PC-3 (cell line): Measurements from ENCODE around the gene INPP5D. TPM values are rescaled to one million over a fixed set of nuclear protein-coding genes. Genes with fewer than 3 reads are reported as not detected.

Source experiments
- ATAC-seq: fragments of 200-7000 bp; cut with Tn5 transposase; 2 replicates; pipeline ENCODE4 v1.9.1; 2020; ENCODE audit warnings: mild to moderate bottlenecking, moderate library complexity
- BruUV-seq: library from RNA; stranded (reverse); fragments of 400-500 nt; replicated peaks from 2 replicates; lab custom pipeline; 2021; lab: Mats Ljungman, UMichigan
- CTCF ChIA-PET: fragments of 300-600 bp; sonication (Branson Sonifier 250); formaldehyde crosslinking; loops from one replicate; lab custom pipeline; 2022; ENCODE audit warnings: antibody characterized with exemption; lab: Charles Lee
- POLR2A ChIA-PET: fragments of 300-600 bp; sonication (Branson Sonifier 250); formaldehyde crosslinking; loops from one replicate; lab custom pipeline; 2022; ENCODE audit warnings: antibody characterized with exemption; ENCODE audit not compliant: unreplicated experiment; lab: Charles Lee
- DNase-seq: peaks from one replicate; pipeline ENCODE4 v3.0.0-alpha.2; 2015
- H2AFZ ChIP-seq: fragments of 300-600 bp; sonication (generic); 2 replicates; pipeline ENCODE4 v1.6.0; 2016; ENCODE audit warnings: antibody characterized with exemption, low read length
- H3F3A ChIP-seq: fragments of 300-600 bp; sonication (generic); one replicate; pipeline ENCODE4 v1.6.0; 2017; ENCODE audit warnings: antibody characterized with exemption, low read length, control low read depth, mild to moderate bottlenecking; ENCODE audit not compliant: unreplicated experiment
- H3K27ac ChIP-seq: fragments of 300-600 bp; sonication (generic); 2 replicates; pipeline ENCODE4 v1.5.1; 2016; ENCODE audit warnings: mild to moderate bottlenecking, low read length
- H3K27me3 ChIP-seq: fragments of 300-600 bp; sonication (generic); 2 replicates; pipeline ENCODE4 v1.6.1; 2016; ENCODE audit warnings: low read length, mixed read lengths
- H3K36me3 ChIP-seq: fragments of 300-600 bp; sonication (generic); 2 replicates; pipeline ENCODE4 v1.6.1; 2016; ENCODE audit warnings: low read depth, mixed run types, low read length, mixed read lengths
- H3K4me1 ChIP-seq: fragments of 300-600 bp; sonication (generic); 2 replicates; pipeline ENCODE4 v1.5.1; 2016; ENCODE audit warnings: low read length; ENCODE audit not compliant: insufficient read depth
- H3K4me2 ChIP-seq: fragments of 300-600 bp; sonication (generic); 2 replicates; pipeline ENCODE4 v1.6.0; 2016; ENCODE audit warnings: low read length
- H3K4me3 ChIP-seq: fragments of 300-600 bp; sonication (generic); 2 replicates; pipeline ENCODE4 v1.5.1; 2016; ENCODE audit warnings: mild to moderate bottlenecking, low read length, mixed read lengths
- H3K79me2 ChIP-seq: fragments of 300-600 bp; sonication (generic); 2 replicates; pipeline ENCODE4 v1.6.1; 2017; ENCODE audit warnings: low read length, mixed read lengths
- H3K9ac ChIP-seq: fragments of 300-600 bp; sonication (generic); 2 replicates; pipeline ENCODE4 v1.6.0; 2016; ENCODE audit warnings: mild to moderate bottlenecking, low read length
- H3K9me2 ChIP-seq: fragments of 300-600 bp; sonication (generic); replicated peaks from 2 replicates; pipeline ENCODE4 v1.6.1; 2016; ENCODE audit warnings: mixed run types, low read length, mixed read lengths
- H3K9me3 ChIP-seq: fragments of 300-600 bp; sonication (generic); 2 replicates; pipeline ENCODE4 v1.6.1; 2016; ENCODE audit warnings: low read length, mixed read lengths
- H4K20me1 ChIP-seq: fragments of 300-600 bp; sonication (generic); 2 replicates; pipeline ENCODE4 v1.6.1; 2016; ENCODE audit warnings: low read length, mixed read lengths
- CTCF ChIP-seq: fragments of 300-600 bp; sonication (generic); conservative IDR thresholded peaks from 2 replicates; pipeline ENCODE4 v1.5.1; 2017; ENCODE audit warnings: antibody characterized with exemption, low read depth, mild to moderate bottlenecking, low read length
- EZH2 ChIP-seq: fragments of 300-600 bp; sonication (generic); IDR thresholded peaks from one replicate; pipeline ENCODE4 v1.6.1; 2017; ENCODE audit warnings: antibody characterized with exemption, mild to moderate bottlenecking, low read length; ENCODE audit not compliant: unreplicated experiment
- EZH2phosphoT487 ChIP-seq: fragments of 300-600 bp; sonication (generic); IDR thresholded peaks from 2 replicates; pipeline ENCODE4 v1.6.1; 2018; ENCODE audit warnings: mild to moderate bottlenecking, antibody characterized with exemption, low read length, borderline replicate concordance
- intact Hi-C: fragments of 100-400 bp; cut with micrococcal nuclease; formaldehyde crosslinking; loops from 2 replicates; pipeline ENCODE4 v1.9.0; 2023
- total RNA-seq: library from RNA; depleted of rRNA; stranded (reverse); fragments of >200 nt; gene quantifications from 2 replicates; pipeline ENCODE4 v1.2.3, GENCODE V29; 2014

INPP5D gene
- total RNA-seq, 1 experiment from 2014 or later: 0.26 TPM

- ChIA-PET CTCF (interaction anchor here (2.1 kb wide), 1 partner anchor 44 kb away, joined by 5 read pairs; no protein-coding TSS in a partner anchor), POLR2A (interaction anchor here (0.6 kb wide), 1 partner anchor 1567 kb away, joined by 4 read pairs; no protein-coding TSS in a partner anchor)
- H3K4me2 ChIP-seq: peak overlapping the region; percentile 59
- H3K4me3 ChIP-seq: no peak overlapping the region
- TF ChIP-seq EZH2 (no peak), CTCF (no peak), EZH2phosphoT487 (no peak)
- H3K4me1 ChIP-seq: peaks cover 37% of the 10 kb centered on the region
- no peaks in the 10 kb centered on the region for H3K79me2 ChIP-seq
- intact Hi-C loops: loop anchor here (1.0 kb wide), 1 partner anchor 180 kb away; no protein-coding TSS in a partner anchor
- DNase-seq: peak; percentile 87
- H3K36me3 ChIP-seq: no peaks in the 10 kb centered on the region
- ATAC-seq: peak; percentile 74
- no peaks in the 10 kb centered on the region for H3K9me2 ChIP-seq
- peak overlapping the region; percentile 76 for H3K27ac ChIP-seq
- 0 out of 2 replicates have a peak overlapping the region, but pooled peaks have one; percentile 23 for H3K9ac ChIP-seq
- H3K9me3 ChIP-seq: no peaks in the 10 kb centered on the region
- no peaks in the 10 kb centered on the region for H4K20me1 ChIP-seq
- H2AFZ ChIP-seq: no peak overlapping the region
- no peaks in the 10 kb centered on the region for H3K27me3 ChIP-seq
- no peaks in the 10 kb centered on the region for H3F3A ChIP-seq
- no TSS peak for BruUV-seq
These were observed 149.5 kb downstream of the INPP5D start for GRCh38 chr2:233209533-233210171.

- CTCF ChIA-PET: no interaction called here
- no peaks in the 10 kb centered on the region for H4K20me1 ChIP-seq
- H3K9me2 ChIP-seq: no peaks in the 10 kb centered on the region
- no peak overlapping the region for H3K4me3 ChIP-seq
- TF ChIP-seq EZH2phosphoT487: no peak
- TF ChIP-seq CTCF: no peak
- no peak overlapping the region; the same call in 1 of the 2 replicates for H3K4me2 ChIP-seq
- no peaks in the 10 kb centered on the region for H3F3A ChIP-seq
- peaks cover 37% of the 10 kb centered on the region for H3K4me1 ChIP-seq
- DNase-seq (no peak), ATAC-seq (no peak)
- POLR2A ChIA-PET: no interaction called here
- no peak overlapping the region for H3K9ac ChIP-seq
- intact Hi-C loops: no loop called here
- H3K9me3 ChIP-seq: no peaks in the 10 kb centered on the region
- H2AFZ ChIP-seq: no peak overlapping the region
- no peaks in the 10 kb centered on the region for H3K27me3 ChIP-seq
- BruUV-seq: no TSS peak
- no peaks in the 10 kb centered on the region for H3K79me2 ChIP-seq
- H3K36me3 ChIP-seq: no peaks in the 10 kb centered on the region
- H3K27ac ChIP-seq: peak overlapping the region; percentile 76
These were observed 150.1 kb downstream of the INPP5D start for GRCh38 chr2:233210281-233210680.
